Left ventricle myocardium inferior (tissue), 1 donor: ENCODE measurements around the gene PDHX. TPM values are rescaled to one million over a fixed set of nuclear protein-coding genes. Genes with fewer than 3 reads are reported as not detected.

ENCODE experiments used
- DNase-seq: peaks from one replicate; pipeline ENCODE4 v3.0.0-alpha.2; 2020
- H3K27ac ChIP-seq: fragments of 200-600 bp; replicated peaks from 2 replicates; pipeline ENCODE4 v1.8.0; 2021
- H3K27me3 ChIP-seq: fragments of 200-600 bp; 2 replicates; pipeline ENCODE4 v1.8.0; 2021; ENCODE audit warnings: low read depth
- H3K36me3 ChIP-seq: fragments of 200-600 bp; 2 replicates; pipeline ENCODE4 v1.8.0; 2021
- H3K4me1 ChIP-seq: fragments of 200-600 bp; 2 replicates; pipeline ENCODE4 v1.8.0; 2021
- H3K4me3 ChIP-seq: fragments of 200-600 bp; 2 replicates; pipeline ENCODE4 v1.8.0; 2021; ENCODE audit warnings: mild to moderate bottlenecking, moderate library complexity
- H3K9me3 ChIP-seq: fragments of 200-600 bp; replicated peaks from 2 replicates; pipeline ENCODE4 v1.8.0; 2021
- CTCF ChIP-seq: fragments of 200-600 bp; IDR thresholded peaks from 2 replicates; pipeline ENCODE4 v1.8.0; 2021; ENCODE audit warnings: antibody characterized with exemption, mild to moderate bottlenecking, borderline replicate concordance
- intact Hi-C: fragments of 100-400 bp; cut with micrococcal nuclease; formaldehyde crosslinking; loops from one replicate; pipeline ENCODE4 v1.11.0; 2022
- total RNA-seq: library from RNA; stranded (reverse); fragmentation: NEBNext Ultra II Directional; extraction: Animal tissue kit (Norgen Biotek cat#: 25700); gene quantifications from one replicate; pipeline ENCODE4 v1.2.1, GENCODE V29; 2021
- donor health status: DM: no; HTN: yes; CAD: no; lungs with severe emphysema.

The PDHX gene
- total RNA-seq, 1 donor from 2014 or later: 157 TPM

- TF ChIP-seq CTCF: no peak
- intact Hi-C loops: no loop called here
- H3K4me3 ChIP-seq: no peak overlapping the region
Observed at GRCh38 chr11:34941688-34942087, 25.3 kb downstream of the PDHX start.

GRCh38 chr11:34944692-34945091, 28.3 kb downstream of the PDHX start:
- intact Hi-C loops: no loop called here
- TF ChIP-seq CTCF: no peak

More at GRCh38 chr11:34941688-34942087, 25.3 kb downstream of the PDHX start:
- DNase-seq: no peak
- no peak overlapping the region for H3K27ac ChIP-seq
- H3K36me3 ChIP-seq: peaks cover 13% of the 10 kb centered on the region
- H3K9me3 ChIP-seq: peaks cover 11% of the 10 kb centered on the region
- H3K27me3 ChIP-seq: no peaks in the 10 kb centered on the region
- peaks cover 37% of the 10 kb centered on the region for H3K4me1 ChIP-seq

GRCh38 chr11:34948696-34949095, 32.3 kb downstream of the PDHX start:
- no peak for DNase-seq
- H3K9me3 ChIP-seq: peaks cover 11% of the 10 kb centered on the region
- intact Hi-C loops: no loop called here
- no peaks in the 10 kb centered on the region for H3K27me3 ChIP-seq
- TF ChIP-seq CTCF: no peak
- peaks cover 8% of the 10 kb centered on the region for H3K36me3 ChIP-seq
- H3K4me3 ChIP-seq: no peak overlapping the region
- H3K27ac ChIP-seq: no peak overlapping the region
- H3K4me1 ChIP-seq: peaks cover 18% of the 10 kb centered on the region

More at GRCh38 chr11:34944692-34945091, 28.3 kb downstream of the PDHX start:
- peaks cover 38% of the 10 kb centered on the region for H3K4me1 ChIP-seq
- peaks cover 11% of the 10 kb centered on the region for H3K9me3 ChIP-seq
- H3K27me3 ChIP-seq: no peaks in the 10 kb centered on the region
- no peak overlapping the region for H3K4me3 ChIP-seq
- H3K36me3 ChIP-seq: peaks cover 13% of the 10 kb centered on the region
- DNase-seq: no peak
- no peak overlapping the region for H3K27ac ChIP-seq

GRCh38 chr11:34953955-34954354, 37.5 kb downstream of the PDHX start:
- H3K36me3 ChIP-seq: peaks cover 11% of the 10 kb centered on the region
- no peak overlapping the region for H3K27ac ChIP-seq
- no peak for TF ChIP-seq CTCF
- H3K27me3 ChIP-seq: no peaks in the 10 kb centered on the region
- peaks cover 9% of the 10 kb centered on the region for H3K4me1 ChIP-seq
- no peak for DNase-seq
- intact Hi-C loops: no loop called here
- H3K9me3 ChIP-seq: no peaks in the 10 kb centered on the region
- H3K4me3 ChIP-seq: no peak overlapping the region

GRCh38 chr11:34957206-34957605, 40.8 kb downstream of the PDHX start:
- DNase-seq: no peak
- no peak overlapping the region for H3K27ac ChIP-seq
- no peaks in the 10 kb centered on the region for H3K27me3 ChIP-seq
- peaks cover 11% of the 10 kb centered on the region for H3K36me3 ChIP-seq
- intact Hi-C loops: no loop called here
- no peak for TF ChIP-seq CTCF
- H3K4me3 ChIP-seq: no peak overlapping the region
- H3K9me3 ChIP-seq: no peaks in the 10 kb centered on the region
- H3K4me1 ChIP-seq: peaks cover 22% of the 10 kb centered on the region
